WTC11 (cell line): ENCODE measurements around the gene KIAA0753. TPM values are rescaled to one million over a fixed set of nuclear protein-coding genes. Genes with fewer than 3 reads are reported as not detected.

ENCODE experiments used
- ATAC-seq: fragments of 200-7000 bp; cut with Tn5 transposase; 2 replicates; pipeline ENCODE4 v1.10.0; 2021; ENCODE audit warnings: mild to moderate bottlenecking, moderate library complexity
- CTCF ChIA-PET: fragments of 300-600 bp; sonication (Branson Sonifier 250); formaldehyde crosslinking; loops from one replicate; lab custom pipeline; 2021; ENCODE audit warnings: antibody characterized with exemption; lab: Charles Lee
- POLR2A ChIA-PET: fragments of 350-600 bp; sonication (Branson Sonifier 250); formaldehyde crosslinking; loops from one replicate; lab custom pipeline; 2021; ENCODE audit warnings: antibody characterized with exemption; lab: Charles Lee
- DNase-seq: peaks from one replicate; pipeline ENCODE4 v3.0.0; 2021; ENCODE audit warnings: low spot score
- H3K27ac Mint-ChIP-seq: 2 replicates; pipeline ENCODE4 v1.8.0; 2021; ENCODE audit warnings: mixed read lengths
- H3K27me3 Mint-ChIP-seq: 2 replicates; pipeline ENCODE4 v1.8.0; 2021; ENCODE audit warnings: low read depth, mild to moderate bottlenecking, moderate library complexity, mixed read lengths
- H3K36me3 Mint-ChIP-seq: 2 replicates; pipeline ENCODE4 v1.8.0; 2021; ENCODE audit warnings: mixed read lengths
- H3K4me1 Mint-ChIP-seq: 2 replicates; pipeline ENCODE4 v1.8.0; 2022; ENCODE audit warnings: mixed read lengths
- H3K4me3 Mint-ChIP-seq: 2 replicates; pipeline ENCODE4 v1.8.0; 2021; ENCODE audit warnings: mild to moderate bottlenecking, moderate library complexity, mixed read lengths
- H3K9me3 Mint-ChIP-seq: 2 replicates; pipeline ENCODE4 v1.8.0; 2021; ENCODE audit warnings: mixed read lengths
- ATF1 ChIP-seq: sonication (generic); formaldehyde crosslinking; IDR thresholded peaks from 2 replicates; pipeline ENCODE4 v1.8.1; 2023; ENCODE audit warnings: mild to moderate bottlenecking, moderate library complexity, missing genetic modification reagents
- FOXJ3 ChIP-seq: sonication (generic); formaldehyde crosslinking; IDR thresholded peaks from 2 replicates; pipeline ENCODE4 v1.9.0; 2021; ENCODE audit warnings: missing genetic modification reagents, mild to moderate bottlenecking, borderline replicate concordance
- FOXK1 ChIP-seq: sonication (generic); formaldehyde crosslinking; IDR thresholded peaks from 2 replicates; pipeline ENCODE4 v1.8.0; 2022; ENCODE audit warnings: mild to moderate bottlenecking, moderate library complexity, missing genetic modification reagents
- FOXP1 ChIP-seq: sonication (generic); formaldehyde crosslinking; IDR thresholded peaks from 2 replicates; pipeline ENCODE4 v1.8.0; 2022; ENCODE audit warnings: missing genetic modification reagents, mild to moderate bottlenecking, moderate library complexity, borderline replicate concordance
- GRHL2 ChIP-seq: fragments of 250-450 bp; sonication (Bioruptor Pico); IDR thresholded peaks from 2 replicates; pipeline ENCODE4 v1.8.0; 2022; ENCODE audit warnings: mild to moderate bottlenecking, moderate library complexity; ENCODE audit not compliant: insufficient replicate concordance, severe bottlenecking
- IRF2 ChIP-seq: sonication (generic); formaldehyde crosslinking; IDR thresholded peaks from 2 replicates; pipeline ENCODE4 v1.8.0; 2022; ENCODE audit warnings: low read depth, missing genetic modification reagents, borderline replicate concordance
- JAZF1 ChIP-seq: fragments of 250-450 bp; sonication (Bioruptor Pico); IDR thresholded peaks from 2 replicates; pipeline ENCODE4 v1.9.0; 2021; ENCODE audit warnings: moderate library complexity, mild to moderate bottlenecking, inconsistent platforms
- JUN ChIP-seq: sonication (generic); formaldehyde crosslinking; IDR thresholded peaks from 2 replicates; pipeline ENCODE4 v1.8.0; 2023; ENCODE audit warnings: mild to moderate bottlenecking, missing genetic modification reagents
- NFE2L1 ChIP-seq: sonication (generic); formaldehyde crosslinking; IDR thresholded peaks from 2 replicates; pipeline ENCODE4 v1.8.1; 2023; ENCODE audit warnings: missing genetic modification reagents
- OVOL2 ChIP-seq: fragments of 250-450 bp; sonication (Bioruptor Pico); IDR thresholded peaks from 2 replicates; pipeline ENCODE4 v1.9.0; 2021; ENCODE audit warnings: mild to moderate bottlenecking, borderline replicate concordance
- RELA ChIP-seq: sonication (generic); formaldehyde crosslinking; IDR thresholded peaks from 2 replicates; pipeline ENCODE4 v1.8.1; 2022; ENCODE audit warnings: missing genetic modification reagents, mild to moderate bottlenecking, borderline replicate concordance
- RORB ChIP-seq: fragments of 250-450 bp; sonication (Bioruptor Pico); IDR thresholded peaks from 2 replicates; pipeline ENCODE4 v1.9.0; 2021; ENCODE audit warnings: mild to moderate bottlenecking
- SMAD4 ChIP-seq: sonication (generic); formaldehyde crosslinking; IDR thresholded peaks from 2 replicates; pipeline ENCODE4 v1.8.0; 2022; ENCODE audit warnings: mild to moderate bottlenecking, missing genetic modification reagents
- SOX15 ChIP-seq: fragments of 250-450 bp; sonication (Bioruptor Pico); IDR thresholded peaks from 2 replicates; pipeline ENCODE4 v1.9.0; 2021; ENCODE audit warnings: mild to moderate bottlenecking
- SP1 ChIP-seq: sonication (generic); formaldehyde crosslinking; conservative IDR thresholded peaks from 2 replicates; pipeline ENCODE4 v1.8.1; 2022; ENCODE audit warnings: missing genetic modification reagents
- ZBTB21 ChIP-seq: sonication (generic); formaldehyde crosslinking; IDR thresholded peaks from 2 replicates; pipeline ENCODE4 v1.8.1; 2023; ENCODE audit warnings: mild to moderate bottlenecking, missing genetic modification reagents, borderline replicate concordance
- ZNF121 ChIP-seq: sonication (generic); formaldehyde crosslinking; IDR thresholded peaks from 2 replicates; pipeline ENCODE4 v1.8.0; 2023; ENCODE audit warnings: missing genetic modification reagents
- ZNF416 ChIP-seq: fragments of 250-450 bp; sonication (Bioruptor Pico); IDR thresholded peaks from 2 replicates; pipeline ENCODE4 v1.9.0; 2021; ENCODE audit warnings: mild to moderate bottlenecking, inconsistent platforms
- ZNF423 ChIP-seq: fragments of 250-450 bp; sonication (Bioruptor Pico); IDR thresholded peaks from 2 replicates; pipeline ENCODE4 v2.1.2; 2022; ENCODE audit warnings: mild to moderate bottlenecking, moderate library complexity
- total RNA-seq: library from RNA; stranded (reverse); gene quantifications from 3 replicates; pipeline ENCODE4 v1.2.3, GENCODE V29; 2021
- TF ChIP-seq, protein P1 (sequence below): sonication (generic); formaldehyde crosslinking; IDR thresholded peaks from 2 replicates; pipeline ENCODE4 v1.8.0; 2023; ENCODE audit warnings: mild to moderate bottlenecking, missing genetic modification reagents
- TF ChIP-seq, protein P2 (sequence below): fragments of 250-450 bp; sonication (Bioruptor Pico); IDR thresholded peaks from 2 replicates; pipeline ENCODE4 v1.9.0; 2021; ENCODE audit warnings: mild to moderate bottlenecking, borderline replicate concordance
- TF ChIP-seq, protein P3 (sequence below): sonication (generic); formaldehyde crosslinking; IDR thresholded peaks from 2 replicates; pipeline ENCODE4 v1.8.0; 2022; ENCODE audit warnings: mild to moderate bottlenecking, missing genetic modification reagents
- TF ChIP-seq, protein P4 (sequence below): sonication (generic); formaldehyde crosslinking; IDR thresholded peaks from 2 replicates; pipeline ENCODE4 v1.8.1; 2022; ENCODE audit warnings: mild to moderate bottlenecking, moderate library complexity, missing genetic modification reagents
- TF ChIP-seq, protein P5 (sequence below): fragments of 250-450 bp; sonication (Bioruptor Pico); IDR thresholded peaks from 2 replicates; pipeline ENCODE4 v1.9.0; 2021; ENCODE audit warnings: mild to moderate bottlenecking
- TF ChIP-seq, protein P6 (sequence below): sonication (generic); formaldehyde crosslinking; IDR thresholded peaks from 2 replicates; pipeline ENCODE4 v1.8.0; 2023; ENCODE audit warnings: missing genetic modification reagents, mild to moderate bottlenecking, borderline replicate concordance

Gene KIAA0753
- total RNA-seq, 1 experiment from 2014 or later: 22.8 TPM

DNA sequence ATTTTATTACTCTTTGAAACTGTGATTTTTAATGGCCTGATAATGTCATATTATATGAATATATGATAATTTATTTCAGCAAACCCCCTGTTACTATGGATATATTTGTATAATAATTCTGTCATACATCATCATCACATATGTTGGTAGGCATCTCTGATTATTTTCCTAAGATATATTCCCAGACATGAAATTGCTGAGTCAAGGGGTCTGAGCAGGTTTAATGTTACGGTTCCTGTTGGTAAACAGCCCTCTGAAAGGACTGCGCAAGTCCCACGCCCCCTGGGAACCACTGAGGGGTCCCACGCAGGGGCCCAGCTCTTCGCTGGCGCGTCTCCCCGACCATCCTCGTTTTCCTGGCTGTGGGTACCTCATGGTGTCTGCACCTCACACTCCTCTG is 48.4 kb upstream of the KIAA0753 start:
- Mint-ChIP-seq H3K27ac (no peak overlapping the region), H3K4me1 (no peaks in the 10 kb centered on the region), H3K9me3 (no peaks in the 10 kb centered on the region), H3K36me3 (no peaks in the 10 kb centered on the region), H3K27me3 (no peaks in the 10 kb centered on the region; the same call in 1 of the 2 replicates), H3K4me3 (no peak overlapping the region)
- ChIA-PET POLR2A (no interaction called here), CTCF (interaction anchor here (1.3 to 2.2 kb wide), 3 partner anchors 12 to 165 kb away, joined by 3 to 14 read pairs (median 4); partner anchors contain the start of gene SLC13A5)
- no peak for TF ChIP-seq RORB
- no peak for TF ChIP-seq RELA
- TF ChIP-seq FOXP1 (CRISPR knock-in tag): no peak
- TF ChIP-seq SP1 (CRISPR knock-in tag): no peak
- TF ChIP-seq ZNF121 (CRISPR knock-in tag): no peak
- TF ChIP-seq, protein P1, sequence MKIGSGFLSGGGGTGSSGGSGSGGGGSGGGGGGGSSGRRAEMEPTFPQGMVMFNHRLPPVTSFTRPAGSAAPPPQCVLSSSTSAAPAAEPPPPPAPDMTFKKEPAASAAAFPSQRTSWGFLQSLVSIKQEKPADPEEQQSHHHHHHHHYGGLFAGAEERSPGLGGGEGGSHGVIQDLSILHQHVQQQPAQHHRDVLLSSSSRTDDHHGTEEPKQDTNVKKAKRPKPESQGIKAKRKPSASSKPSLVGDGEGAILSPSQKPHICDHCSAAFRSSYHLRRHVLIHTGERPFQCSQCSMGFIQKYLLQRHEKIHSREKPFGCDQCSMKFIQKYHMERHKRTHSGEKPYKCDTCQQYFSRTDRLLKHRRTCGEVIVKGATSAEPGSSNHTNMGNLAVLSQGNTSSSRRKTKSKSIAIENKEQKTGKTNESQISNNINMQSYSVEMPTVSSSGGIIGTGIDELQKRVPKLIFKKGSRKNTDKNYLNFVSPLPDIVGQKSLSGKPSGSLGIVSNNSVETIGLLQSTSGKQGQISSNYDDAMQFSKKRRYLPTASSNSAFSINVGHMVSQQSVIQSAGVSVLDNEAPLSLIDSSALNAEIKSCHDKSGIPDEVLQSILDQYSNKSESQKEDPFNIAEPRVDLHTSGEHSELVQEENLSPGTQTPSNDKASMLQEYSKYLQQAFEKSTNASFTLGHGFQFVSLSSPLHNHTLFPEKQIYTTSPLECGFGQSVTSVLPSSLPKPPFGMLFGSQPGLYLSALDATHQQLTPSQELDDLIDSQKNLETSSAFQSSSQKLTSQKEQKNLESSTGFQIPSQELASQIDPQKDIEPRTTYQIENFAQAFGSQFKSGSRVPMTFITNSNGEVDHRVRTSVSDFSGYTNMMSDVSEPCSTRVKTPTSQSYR: no peak
- no peak for DNase-seq
- no peak for ATAC-seq

DNA sequence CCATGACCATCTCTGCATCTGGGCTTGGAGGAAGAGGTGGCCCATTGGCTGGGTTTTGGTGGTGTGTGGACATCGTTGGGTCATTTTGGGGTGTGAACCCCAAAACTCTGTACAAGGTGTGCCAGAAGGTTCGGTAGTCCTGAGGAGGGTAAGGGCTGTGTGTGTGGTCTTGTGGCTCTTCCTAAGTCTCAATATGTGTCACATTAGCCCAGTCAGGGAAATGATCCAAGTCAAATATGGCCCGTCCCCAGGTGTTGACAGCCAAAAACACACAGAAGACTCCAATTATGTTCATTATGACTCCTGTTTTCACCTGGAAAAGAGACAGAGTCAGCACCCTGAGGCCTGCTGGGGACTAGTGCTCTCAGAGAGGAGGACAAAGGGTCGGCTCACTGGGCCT is 45.5 kb upstream of the KIAA0753 start:
- no peak for TF ChIP-seq NFE2L1
- TF ChIP-seq SMAD4: no peak
- TF ChIP-seq ZNF423 (CRISPR knock-in tag): no peak
- TF ChIP-seq, protein P2, sequence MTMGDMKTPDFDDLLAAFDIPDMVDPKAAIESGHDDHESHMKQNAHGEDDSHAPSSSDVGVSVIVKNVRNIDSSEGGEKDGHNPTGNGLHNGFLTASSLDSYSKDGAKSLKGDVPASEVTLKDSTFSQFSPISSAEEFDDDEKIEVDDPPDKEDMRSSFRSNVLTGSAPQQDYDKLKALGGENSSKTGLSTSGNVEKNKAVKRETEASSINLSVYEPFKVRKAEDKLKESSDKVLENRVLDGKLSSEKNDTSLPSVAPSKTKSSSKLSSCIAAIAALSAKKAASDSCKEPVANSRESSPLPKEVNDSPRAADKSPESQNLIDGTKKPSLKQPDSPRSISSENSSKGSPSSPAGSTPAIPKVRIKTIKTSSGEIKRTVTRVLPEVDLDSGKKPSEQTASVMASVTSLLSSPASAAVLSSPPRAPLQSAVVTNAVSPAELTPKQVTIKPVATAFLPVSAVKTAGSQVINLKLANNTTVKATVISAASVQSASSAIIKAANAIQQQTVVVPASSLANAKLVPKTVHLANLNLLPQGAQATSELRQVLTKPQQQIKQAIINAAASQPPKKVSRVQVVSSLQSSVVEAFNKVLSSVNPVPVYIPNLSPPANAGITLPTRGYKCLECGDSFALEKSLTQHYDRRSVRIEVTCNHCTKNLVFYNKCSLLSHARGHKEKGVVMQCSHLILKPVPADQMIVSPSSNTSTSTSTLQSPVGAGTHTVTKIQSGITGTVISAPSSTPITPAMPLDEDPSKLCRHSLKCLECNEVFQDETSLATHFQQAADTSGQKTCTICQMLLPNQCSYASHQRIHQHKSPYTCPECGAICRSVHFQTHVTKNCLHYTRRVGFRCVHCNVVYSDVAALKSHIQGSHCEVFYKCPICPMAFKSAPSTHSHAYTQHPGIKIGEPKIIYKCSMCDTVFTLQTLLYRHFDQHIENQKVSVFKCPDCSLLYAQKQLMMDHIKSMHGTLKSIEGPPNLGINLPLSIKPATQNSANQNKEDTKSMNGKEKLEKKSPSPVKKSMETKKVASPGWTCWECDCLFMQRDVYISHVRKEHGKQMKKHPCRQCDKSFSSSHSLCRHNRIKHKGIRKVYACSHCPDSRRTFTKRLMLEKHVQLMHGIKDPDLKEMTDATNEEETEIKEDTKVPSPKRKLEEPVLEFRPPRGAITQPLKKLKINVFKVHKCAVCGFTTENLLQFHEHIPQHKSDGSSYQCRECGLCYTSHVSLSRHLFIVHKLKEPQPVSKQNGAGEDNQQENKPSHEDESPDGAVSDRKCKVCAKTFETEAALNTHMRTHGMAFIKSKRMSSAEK (CRISPR knock-in tag): no peak
- TF ChIP-seq OVOL2 (CRISPR knock-in tag): no peak
- no peak for TF ChIP-seq FOXJ3 (CRISPR knock-in tag)
- TF ChIP-seq ATF1 (CRISPR knock-in tag): no peak
- TF ChIP-seq, protein P3, sequence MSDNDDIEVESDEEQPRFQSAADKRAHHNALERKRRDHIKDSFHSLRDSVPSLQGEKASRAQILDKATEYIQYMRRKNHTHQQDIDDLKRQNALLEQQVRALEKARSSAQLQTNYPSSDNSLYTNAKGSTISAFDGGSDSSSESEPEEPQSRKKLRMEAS: no peak
- TF ChIP-seq, protein P4, sequence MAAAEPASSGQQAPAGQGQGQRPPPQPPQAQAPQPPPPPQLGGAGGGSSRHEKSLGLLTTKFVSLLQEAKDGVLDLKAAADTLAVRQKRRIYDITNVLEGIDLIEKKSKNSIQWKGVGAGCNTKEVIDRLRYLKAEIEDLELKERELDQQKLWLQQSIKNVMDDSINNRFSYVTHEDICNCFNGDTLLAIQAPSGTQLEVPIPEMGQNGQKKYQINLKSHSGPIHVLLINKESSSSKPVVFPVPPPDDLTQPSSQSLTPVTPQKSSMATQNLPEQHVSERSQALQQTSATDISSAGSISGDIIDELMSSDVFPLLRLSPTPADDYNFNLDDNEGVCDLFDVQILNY (CRISPR knock-in tag): no peak
- TF ChIP-seq FOXK1 (CRISPR knock-in tag): no peak
- TF ChIP-seq ZNF121 (CRISPR knock-in tag): no peak
- TF ChIP-seq SOX15 (CRISPR knock-in tag): no peak
- TF ChIP-seq, protein P5, sequence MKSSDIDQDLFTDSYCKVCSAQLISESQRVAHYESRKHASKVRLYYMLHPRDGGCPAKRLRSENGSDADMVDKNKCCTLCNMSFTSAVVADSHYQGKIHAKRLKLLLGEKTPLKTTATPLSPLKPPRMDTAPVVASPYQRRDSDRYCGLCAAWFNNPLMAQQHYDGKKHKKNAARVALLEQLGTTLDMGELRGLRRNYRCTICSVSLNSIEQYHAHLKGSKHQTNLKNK: no peak
- TF ChIP-seq GRHL2 (CRISPR knock-in tag): no peak
- no peak for TF ChIP-seq ZNF416
- no peak for TF ChIP-seq IRF2 (CRISPR knock-in tag)
- no peak for TF ChIP-seq JAZF1 (CRISPR knock-in tag)
- TF ChIP-seq, protein P6, sequence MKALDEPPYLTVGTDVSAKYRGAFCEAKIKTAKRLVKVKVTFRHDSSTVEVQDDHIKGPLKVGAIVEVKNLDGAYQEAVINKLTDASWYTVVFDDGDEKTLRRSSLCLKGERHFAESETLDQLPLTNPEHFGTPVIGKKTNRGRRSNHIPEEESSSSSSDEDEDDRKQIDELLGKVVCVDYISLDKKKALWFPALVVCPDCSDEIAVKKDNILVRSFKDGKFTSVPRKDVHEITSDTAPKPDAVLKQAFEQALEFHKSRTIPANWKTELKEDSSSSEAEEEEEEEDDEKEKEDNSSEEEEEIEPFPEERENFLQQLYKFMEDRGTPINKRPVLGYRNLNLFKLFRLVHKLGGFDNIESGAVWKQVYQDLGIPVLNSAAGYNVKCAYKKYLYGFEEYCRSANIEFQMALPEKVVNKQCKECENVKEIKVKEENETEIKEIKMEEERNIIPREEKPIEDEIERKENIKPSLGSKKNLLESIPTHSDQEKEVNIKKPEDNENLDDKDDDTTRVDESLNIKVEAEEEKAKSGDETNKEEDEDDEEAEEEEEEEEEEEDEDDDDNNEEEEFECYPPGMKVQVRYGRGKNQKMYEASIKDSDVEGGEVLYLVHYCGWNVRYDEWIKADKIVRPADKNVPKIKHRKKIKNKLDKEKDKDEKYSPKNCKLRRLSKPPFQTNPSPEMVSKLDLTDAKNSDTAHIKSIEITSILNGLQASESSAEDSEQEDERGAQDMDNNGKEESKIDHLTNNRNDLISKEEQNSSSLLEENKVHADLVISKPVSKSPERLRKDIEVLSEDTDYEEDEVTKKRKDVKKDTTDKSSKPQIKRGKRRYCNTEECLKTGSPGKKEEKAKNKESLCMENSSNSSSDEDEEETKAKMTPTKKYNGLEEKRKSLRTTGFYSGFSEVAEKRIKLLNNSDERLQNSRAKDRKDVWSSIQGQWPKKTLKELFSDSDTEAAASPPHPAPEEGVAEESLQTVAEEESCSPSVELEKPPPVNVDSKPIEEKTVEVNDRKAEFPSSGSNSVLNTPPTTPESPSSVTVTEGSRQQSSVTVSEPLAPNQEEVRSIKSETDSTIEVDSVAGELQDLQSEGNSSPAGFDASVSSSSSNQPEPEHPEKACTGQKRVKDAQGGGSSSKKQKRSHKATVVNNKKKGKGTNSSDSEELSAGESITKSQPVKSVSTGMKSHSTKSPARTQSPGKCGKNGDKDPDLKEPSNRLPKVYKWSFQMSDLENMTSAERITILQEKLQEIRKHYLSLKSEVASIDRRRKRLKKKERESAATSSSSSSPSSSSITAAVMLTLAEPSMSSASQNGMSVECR: no peak
- TF ChIP-seq JUN (CRISPR knock-in tag): no peak
- no peak for TF ChIP-seq ZBTB21 (CRISPR knock-in tag)
- ChIA-PET CTCF (interaction anchor here (1.3 kb wide), 1 partner anchor 20 kb away, joined by 3 read pairs; no protein-coding TSS in a partner anchor), POLR2A (no interaction called here)
- H3K9me3 Mint-ChIP-seq: no peaks in the 10 kb centered on the region
- ATAC-seq (no peak), DNase-seq (no peak)
- H3K27ac Mint-ChIP-seq: no peak overlapping the region
- H3K27me3 Mint-ChIP-seq: no peaks in the 10 kb centered on the region; the same call in 1 of the 2 replicates
- H3K4me3 Mint-ChIP-seq: no peak overlapping the region
- H3K36me3 Mint-ChIP-seq: no peaks in the 10 kb centered on the region
- H3K4me1 Mint-ChIP-seq: no peaks in the 10 kb centered on the region
